ENCODE measurements around the gene COL1A1.

DNA sequence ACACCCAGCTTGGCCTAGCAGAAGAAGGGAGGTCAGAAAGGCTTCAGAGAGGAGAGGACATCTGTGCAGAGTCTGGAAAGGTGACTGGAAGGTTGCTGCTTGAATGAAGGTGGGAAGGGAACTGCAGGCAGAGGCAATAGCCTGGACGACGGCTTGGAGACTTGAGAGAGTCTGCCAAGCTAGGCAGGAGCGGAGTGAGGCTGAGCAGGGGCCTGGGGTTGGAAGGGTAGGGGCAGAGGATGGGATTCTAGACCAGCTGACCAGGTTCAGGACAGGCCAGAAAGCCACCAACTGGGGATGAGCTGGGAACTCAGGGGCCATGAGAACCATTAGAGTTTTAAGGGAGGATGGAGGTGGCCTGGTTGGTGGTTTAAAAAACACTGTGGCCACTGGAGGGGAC, 36.0 kb downstream of the COL1A1 start:
- no peak for TF ChIP-seq POLR2AphosphoS5 (IDR thresholded peaks at IDR 0.05; ENCODE audit: low read depth, low read length)
- TF ChIP-seq, protein P1, sequence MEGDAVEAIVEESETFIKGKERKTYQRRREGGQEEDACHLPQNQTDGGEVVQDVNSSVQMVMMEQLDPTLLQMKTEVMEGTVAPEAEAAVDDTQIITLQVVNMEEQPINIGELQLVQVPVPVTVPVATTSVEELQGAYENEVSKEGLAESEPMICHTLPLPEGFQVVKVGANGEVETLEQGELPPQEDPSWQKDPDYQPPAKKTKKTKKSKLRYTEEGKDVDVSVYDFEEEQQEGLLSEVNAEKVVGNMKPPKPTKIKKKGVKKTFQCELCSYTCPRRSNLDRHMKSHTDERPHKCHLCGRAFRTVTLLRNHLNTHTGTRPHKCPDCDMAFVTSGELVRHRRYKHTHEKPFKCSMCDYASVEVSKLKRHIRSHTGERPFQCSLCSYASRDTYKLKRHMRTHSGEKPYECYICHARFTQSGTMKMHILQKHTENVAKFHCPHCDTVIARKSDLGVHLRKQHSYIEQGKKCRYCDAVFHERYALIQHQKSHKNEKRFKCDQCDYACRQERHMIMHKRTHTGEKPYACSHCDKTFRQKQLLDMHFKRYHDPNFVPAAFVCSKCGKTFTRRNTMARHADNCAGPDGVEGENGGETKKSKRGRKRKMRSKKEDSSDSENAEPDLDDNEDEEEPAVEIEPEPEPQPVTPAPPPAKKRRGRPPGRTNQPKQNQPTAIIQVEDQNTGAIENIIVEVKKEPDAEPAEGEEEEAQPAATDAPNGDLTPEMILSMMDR (IDR thresholded peaks at IDR 0.05) = no peak
- TF ChIP-seq RAD21 (IDR thresholded peaks at IDR 0.05; ENCODE audit: low read length) = no peak
